GM12872 (cell line): ENCODE results near the gene NXN.

Experiments
- CTCF ChIP-seq: IDR thresholded peaks from 3 replicates; pipeline ENCODE4 v1.5.1; 2011; ENCODE audit warnings: low read depth, mild to moderate bottlenecking, low read length, moderate library complexity; ENCODE audit not compliant: insufficient read depth

The NXN gene

GRCh38 chr17:923633-924032 lies 55.9 kb downstream of the NXN start:
- no peak for TF ChIP-seq CTCF

- no peak for TF ChIP-seq CTCF
These were observed 58.4 kb downstream of the NXN start for GRCh38 chr17:921161-921560.

GRCh38 chr17:920190-920589 lies 59.4 kb downstream of the NXN start:
- no peak for TF ChIP-seq CTCF

- no peak for TF ChIP-seq CTCF
These were observed 61.4 kb downstream of the NXN start for GRCh38 chr17:917941-918740.

GRCh38 chr17:917391-917811 lies 62.2 kb downstream of the NXN start:
- no peak for TF ChIP-seq CTCF

GRCh38 chr17:916315-916714 lies 63.3 kb downstream of the NXN start:
- no peak for TF ChIP-seq CTCF

GRCh38 chr17:915538-916201 lies 63.9 kb downstream of the NXN start:
- TF ChIP-seq CTCF: no peak
